Suppressor macrophage treated with lipopolysaccharide for 4 hours (primary cell): ENCODE results near the gene OR1F1.
"Not testable (repeated sequence)": the region's sequence is repeated elsewhere in the genome, so short reads cannot be mapped to it uniquely, and the experiment has no call there.

Experiments used
- DNase-seq: peaks from one replicate; pipeline ENCODE4 v3.0.0-alpha.2; 2020

The OR1F1 gene

GRCh38 chr16:3205939-3206338 is 17.9 kb downstream of the OR1F1 start:
- DNase-seq, result not testable (repeated sequence)

- no peak for DNase-seq
Observed at GRCh38 chr16:3207086-3207953, 19.3 kb downstream of the OR1F1 start.

DNA sequence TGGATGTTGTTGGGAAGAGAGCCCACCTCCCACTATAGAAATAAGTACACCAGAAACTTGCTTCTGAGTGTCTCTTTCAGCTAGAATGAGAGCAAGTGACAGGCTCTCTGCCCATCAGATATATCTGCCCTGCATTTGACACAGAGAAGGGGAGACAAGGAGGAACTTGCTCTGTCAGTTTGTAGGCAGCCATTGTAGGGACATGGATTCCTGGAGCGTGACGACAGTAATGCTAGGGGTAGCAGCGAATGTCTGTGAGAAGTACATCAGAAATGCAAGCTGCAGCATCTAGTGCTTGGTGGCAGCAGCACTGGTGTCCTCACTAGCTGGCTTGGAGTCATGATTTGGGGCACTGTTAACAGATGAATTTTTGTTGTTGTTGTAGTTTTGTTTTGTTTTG is 24.0 kb downstream of the OR1F1 start:
- DNase-seq, result no peak

DNA sequence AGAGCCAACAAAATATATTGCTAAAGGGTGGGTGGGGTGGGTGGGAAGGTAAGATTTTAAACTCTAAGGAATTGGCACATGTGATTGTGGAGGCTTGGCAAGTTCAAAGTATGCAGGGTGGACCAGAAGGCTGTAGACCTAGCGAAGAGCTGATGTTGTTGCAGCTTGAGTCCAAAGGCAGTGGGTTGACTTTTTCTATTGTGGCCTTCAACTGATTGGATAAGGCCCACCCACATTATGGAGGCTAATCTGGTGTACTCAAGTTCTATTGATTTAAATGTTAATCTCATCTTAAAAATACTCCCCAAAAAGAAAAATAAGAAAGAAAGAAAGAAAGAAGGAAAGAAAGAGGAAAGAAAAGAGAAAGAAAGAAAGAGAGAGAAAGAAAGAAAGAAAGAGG is 24.6 kb downstream of the OR1F1 start:
- DNase-seq, result no peak

DNA sequence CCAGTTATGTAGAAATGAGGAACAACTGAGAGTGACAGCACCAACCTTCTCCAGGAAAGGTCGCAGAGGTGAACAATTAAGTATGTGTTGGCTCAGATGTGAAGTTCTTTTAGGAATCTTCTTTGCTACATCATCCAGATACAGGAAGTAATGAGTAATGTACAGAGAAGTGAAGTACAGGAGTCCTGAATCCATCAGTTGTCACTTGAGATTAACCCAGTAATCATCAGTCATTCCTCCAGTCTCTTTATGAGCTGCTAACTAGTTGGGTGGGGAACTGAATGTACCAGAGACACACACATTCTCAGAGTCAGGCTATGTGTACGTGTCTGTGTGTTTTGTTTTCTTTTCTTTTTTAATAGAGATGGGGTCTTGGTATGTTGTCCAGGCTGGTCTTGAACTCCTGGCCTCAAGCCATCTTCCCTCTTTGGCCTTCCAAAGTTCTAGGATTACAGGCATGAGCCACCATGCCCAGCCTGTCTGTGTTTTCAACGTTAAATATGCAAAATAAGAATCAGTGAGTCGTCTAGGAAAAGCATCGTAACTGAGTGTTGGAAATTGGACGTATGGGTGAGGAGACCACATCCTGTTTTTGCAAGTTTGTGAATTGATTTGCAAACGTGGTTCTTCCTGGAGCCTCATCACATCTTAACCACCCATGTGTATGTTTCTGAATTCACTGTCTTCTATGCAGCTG is 27.0 kb downstream of the OR1F1 start:
- DNase-seq, result no peak

- DNase-seq, result no peak
Observed at GRCh38 chr16:3215601-3216262, 27.7 kb downstream of the OR1F1 start.

DNA sequence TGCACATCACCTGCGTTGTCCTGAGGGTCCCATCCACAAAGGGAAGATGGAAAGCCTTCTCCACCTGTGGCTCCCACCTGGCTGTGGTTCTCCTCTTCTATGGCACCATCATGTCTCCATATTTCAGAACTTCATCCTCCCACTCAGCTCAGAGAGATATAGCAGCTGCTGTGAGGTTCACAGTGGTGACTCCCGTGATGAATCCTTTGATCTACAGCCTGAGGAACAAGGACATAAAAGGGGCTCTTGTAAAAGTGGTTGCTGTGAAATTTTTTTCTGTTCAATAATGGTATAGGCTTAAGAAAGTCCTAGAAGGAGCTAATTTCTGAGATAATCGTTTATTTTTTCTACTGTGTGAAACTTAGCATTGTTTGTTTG is 28.2 kb downstream of the OR1F1 start:
- DNase-seq, result no peak

DNA sequence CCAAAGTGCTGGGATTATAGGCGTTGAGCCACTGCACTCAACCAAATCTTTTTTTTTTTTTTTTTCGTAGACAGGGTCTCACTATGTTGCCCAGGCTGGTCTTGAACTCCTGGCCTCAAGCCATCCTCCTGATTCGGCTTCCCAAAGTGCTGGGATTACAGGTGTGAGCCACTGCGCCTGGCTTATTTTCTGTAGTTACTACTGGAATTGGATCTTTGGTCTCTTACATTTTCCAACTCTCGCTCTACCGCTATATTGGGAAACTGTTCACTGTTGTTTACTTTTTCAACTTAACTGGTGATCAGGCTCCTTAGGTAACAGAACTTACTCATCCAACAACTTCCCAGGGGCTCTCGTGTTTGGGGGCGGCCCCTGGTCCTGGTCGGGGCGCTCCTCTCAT is 32.8 kb downstream of the OR1F1 start:
- DNase-seq, result no peak

- no peak for DNase-seq
Observed at GRCh38 chr16:3223913-3224515, 36.0 kb downstream of the OR1F1 start.

DNA sequence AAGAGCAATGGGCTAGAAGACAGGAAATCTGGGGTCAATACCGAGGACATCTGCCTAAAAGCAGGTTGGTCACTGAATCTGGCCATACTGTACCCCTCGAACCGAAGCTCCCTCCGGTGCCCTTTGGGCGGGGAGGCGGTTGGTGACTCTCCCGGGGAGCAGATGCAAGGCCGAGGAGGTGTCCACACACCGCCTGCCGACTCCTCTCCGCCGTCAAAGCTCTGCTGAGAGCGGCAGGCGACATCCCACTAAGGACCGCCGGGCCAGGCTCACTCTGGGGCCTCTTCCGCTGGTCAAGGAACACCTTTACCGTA is 46.5 kb downstream of the OR1F1 start:
- DNase-seq, result peak; percentile 21

DNA sequence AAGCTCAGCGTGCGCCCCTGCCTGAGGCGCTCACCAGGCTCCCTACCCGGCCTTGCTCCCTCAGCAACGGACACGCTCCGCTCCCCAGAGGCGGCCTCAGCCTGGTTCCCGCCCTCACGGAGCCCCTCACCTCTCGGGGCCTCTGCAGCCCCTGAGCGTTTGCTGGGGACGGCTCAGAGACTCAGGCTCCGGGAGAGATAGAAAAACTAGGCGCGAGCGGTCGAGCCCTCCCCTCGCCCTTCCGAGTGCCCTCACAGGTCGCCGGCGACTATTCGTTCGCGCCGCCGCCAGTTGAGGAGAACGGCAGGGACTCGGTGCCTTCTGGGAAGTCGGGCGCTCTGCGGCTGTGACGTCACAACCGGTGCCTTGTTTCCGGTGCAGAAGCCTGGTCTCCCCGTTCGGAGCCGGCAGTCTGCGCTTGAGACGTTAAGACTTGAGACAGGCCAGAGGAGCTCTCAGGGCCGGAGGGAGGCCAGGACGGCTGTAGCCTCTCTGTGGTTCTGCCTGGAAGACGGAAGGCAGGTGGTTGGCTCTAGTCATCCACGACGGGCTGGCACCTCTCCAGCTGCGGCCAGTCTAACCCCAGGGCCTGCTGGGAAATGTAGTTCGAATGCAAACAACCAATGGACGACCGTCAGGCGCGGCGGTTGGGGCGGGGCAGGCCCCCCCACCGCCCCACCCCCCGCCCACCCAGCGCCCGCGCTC is 47.0 kb downstream of the OR1F1 start, which contains the start of gene ZNF200:
ZNF200 (minus strand) TSS at position 302 of the 705 bp plus-strand sequence. CDS start 1,403 bp downstream, outside the sequence.
- DNase-seq, result peak; percentile 96

DNA sequence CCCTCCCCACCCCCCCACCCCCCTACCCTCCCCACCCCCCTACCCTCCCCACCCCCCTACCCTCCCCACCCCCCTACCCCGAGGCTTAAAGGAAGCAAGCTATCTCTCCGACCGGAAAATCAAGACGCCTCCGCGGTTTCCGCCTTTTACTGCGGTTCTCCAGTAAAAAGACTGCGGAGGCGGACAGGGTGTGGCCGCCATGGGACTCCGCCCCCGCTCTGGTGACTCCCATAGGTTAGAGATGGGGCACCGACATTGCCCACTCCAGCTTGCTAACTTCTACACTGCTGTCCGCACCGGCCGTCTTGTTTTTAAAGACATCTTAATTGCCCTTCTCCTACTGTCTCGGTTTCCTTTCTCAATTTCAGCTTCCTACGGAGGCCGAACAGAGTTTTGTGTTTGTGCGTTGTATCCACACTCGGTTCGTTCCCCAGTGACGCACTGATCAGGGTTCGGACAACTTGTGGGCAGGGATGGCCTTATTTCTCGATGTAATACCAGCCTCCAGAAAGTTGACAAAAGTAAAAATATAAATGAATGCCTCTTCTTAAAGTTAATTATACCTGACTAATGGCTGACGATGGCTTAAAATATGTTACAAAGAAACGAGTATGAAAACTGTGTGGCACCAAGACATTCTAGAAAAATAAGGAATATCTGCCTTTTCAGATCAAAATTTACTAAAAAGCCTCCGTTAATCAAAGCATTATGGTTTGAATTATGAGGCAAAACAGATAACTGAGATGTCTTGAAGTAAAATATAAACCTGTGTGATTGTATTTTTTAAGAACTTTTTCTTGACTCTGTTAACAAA is 48.1 kb downstream of the OR1F1 start:
- peak; percentile 67 for DNase-seq

DNA sequence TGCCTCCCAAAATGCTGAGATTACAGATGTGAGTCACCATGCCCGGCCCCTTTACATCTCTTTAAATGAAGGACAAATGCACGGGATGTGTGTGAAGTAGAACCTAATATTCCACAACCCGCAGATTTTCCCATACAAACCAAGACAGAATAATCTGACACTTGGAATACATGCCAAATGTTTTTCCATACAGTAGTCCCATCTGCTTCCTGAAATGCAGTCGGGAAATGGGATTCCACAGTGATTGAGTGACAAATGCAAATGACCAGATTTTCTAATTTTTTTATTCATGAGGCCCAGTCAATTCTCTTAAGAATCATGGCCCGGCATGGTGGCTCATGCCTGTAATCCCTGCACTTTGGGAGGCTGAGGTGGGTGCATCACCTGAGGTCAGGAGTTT is 53.8 kb downstream of the OR1F1 start:
- no peak for DNase-seq

DNA sequence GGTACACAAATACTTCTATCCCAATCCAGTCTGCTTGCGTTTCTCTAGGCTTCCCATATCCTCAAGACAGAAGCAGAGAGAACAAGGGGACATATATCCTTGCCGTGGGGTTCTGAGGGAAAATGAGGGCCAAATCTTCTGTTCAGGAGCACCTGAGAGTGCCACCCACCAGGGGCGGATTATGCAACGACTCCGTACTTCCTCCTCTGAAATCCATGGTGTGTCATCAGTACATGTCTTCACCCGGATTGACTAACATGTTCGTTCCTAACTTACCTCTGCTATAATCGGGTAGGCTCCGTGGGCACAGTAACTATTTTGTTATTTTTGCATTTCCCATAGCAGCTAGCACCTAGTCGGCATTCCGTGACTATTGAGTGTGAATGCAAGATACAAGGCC is 54.7 kb downstream of the OR1F1 start:
- peak; percentile 78 for DNase-seq

DNA sequence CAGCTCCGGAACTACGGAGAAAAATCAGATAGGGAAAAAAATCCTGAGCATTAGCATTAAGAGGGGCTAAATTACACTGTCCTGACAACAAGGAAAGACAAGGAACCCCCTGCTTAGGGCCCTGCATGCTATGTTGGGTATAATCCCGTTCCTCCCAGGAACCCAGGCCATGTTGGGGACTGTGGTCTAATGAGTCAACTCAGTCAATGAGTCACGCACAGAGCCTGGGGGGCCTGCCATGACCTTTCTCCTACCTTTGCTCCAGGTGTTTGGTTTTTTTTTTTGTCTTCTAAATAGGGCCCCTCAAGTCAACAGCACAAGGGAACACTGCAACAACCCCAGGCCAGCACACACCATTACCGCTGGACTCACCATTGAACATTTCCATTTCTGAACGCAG is 55.9 kb downstream of the OR1F1 start:
- DNase-seq, result no peak

DNA sequence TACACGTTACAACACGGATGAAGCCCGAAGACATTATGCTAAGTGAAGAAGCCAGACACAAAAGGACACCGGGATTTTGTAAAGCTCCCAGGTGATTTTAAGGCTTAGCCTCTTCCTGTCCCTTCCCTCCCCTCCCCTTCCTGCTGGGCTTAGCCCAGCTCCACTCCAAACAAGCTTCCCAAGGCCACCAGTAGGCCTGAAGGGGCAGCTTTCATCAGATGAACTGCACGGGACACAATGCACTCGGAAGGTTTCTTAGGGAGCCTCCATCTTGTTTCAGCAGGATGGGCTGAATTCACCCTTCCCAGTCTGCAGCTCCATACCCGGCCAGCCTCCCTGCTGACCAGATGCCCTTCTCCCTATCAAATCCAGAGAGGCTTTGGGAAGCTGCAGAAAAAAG is 58.0 kb downstream of the OR1F1 start:
- DNase-seq, result no peak

DNA sequence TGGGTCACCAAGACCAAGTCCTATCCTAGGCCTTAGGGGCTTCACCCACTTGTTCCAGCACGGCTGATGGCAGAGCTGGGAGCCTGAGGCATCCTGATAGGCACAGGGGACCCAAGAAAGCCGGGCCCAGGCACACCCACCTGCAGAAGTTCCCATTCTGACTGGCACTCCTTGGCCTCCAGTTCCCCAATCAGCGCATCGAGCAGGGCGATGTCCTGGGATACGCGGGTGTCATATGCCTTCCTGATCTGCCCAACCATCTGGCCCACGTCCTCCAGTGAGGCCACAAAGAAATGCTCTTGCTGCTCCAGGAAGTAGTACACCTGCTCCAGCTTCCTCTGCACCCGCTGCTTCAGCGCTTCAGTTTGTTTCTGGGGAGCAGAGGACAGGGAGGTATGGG is 58.9 kb downstream of the OR1F1 start:
- no peak for DNase-seq

DNA sequence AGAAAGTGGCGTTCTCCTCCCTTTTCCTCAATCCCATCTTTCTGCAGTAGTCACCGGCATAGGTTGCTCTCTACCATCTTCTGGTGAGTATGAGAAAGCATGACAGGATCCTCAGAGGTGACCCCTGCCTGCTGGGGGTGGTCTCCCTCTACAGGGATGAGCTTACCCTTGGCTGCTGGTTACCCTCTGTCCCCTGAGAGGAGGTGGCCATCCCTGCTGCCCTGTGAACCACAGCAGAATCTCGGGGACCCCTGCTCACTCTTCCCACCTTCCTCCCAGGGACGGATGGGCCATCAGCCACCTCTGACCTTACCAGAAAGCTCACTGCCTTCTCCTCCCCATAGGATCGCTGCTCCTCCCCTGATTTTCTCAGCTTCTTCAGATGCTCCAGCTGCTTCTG is 60.6 kb downstream of the OR1F1 start:
- DNase-seq, result no peak

DNA sequence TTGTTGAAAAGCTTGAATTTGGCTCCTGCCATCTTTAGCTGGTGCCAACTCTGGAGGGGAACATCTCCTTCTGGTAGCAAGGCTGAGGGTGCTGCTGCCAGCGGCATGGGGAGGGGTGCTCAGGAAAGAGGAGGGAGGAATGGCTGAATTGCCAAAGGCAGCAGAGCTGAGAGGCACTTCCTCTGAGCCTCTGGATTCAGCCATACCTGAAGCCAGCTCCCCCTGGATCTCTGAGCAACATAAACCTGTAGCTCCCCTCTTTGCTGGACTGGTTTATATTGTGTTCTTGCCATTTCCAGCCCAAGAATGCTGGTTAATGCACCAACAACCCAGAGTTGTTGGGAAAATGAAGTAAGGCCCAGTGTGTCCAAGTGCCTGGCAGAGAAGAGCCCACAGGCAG is 61.0 kb downstream of the OR1F1 start:
- DNase-seq, result no peak

GRCh38 chr16:3249451-3249850 is 61.4 kb downstream of the OR1F1 start:
- no peak for DNase-seq

- no peak for DNase-seq
Observed at GRCh38 chr16:3252967-3253366, 65.0 kb downstream of the OR1F1 start.

DNA sequence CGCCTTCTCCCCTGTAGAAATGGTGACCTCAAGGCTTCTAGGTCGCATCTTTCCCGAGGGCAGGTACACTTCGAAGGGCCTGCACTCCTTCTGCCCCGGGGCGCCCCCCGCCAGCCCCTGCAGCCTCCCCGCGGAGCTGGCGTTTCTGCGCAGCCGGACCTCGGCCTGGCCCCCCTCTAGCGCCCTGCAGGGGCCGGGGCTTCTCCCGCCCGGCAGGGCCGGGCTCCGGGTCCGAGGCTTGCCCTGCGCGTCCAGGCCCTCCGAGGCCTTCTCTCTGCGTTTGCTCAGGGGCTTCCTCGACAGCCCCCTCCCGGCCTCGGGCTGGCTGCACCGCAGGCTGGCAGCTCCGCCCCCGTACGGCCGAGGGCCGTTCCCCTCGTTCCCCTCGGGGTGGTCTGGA is 66.3 kb downstream of the OR1F1 start:
- no peak for DNase-seq
